SH-SY5Y (cell line): ENCODE data around the gene BRAP.

Experiments
- GATA2 ChIP-seq: IDR thresholded peaks from 2 replicates; pipeline ENCODE4 v1.6.1; 2011; ENCODE audit warnings: mild to moderate bottlenecking, low read depth, low read length
- GATA3 ChIP-seq: IDR thresholded peaks from 2 replicates; pipeline ENCODE4 v1.6.1; 2011; ENCODE audit warnings: low read depth, mild to moderate bottlenecking, low read length, moderate library complexity

DNA sequence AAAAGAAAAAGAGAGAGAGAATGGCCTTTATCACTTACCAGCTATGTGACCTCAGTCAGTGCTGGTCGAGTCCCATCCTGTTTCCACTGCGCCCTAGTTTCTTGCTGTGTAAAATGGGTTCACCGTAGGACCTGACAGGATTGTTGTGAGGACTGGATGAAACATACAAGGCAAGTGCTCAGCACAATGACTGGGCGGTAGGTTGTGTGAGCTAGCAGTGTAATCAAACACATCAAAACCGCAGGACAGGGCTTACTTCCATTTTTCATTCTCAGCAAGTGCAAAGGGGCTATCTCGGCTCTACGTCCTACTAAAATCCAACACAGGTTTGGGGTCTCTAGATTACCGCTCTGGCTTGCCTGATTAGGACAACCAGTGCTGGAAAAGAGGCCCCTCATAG is 50.2 kb downstream of the BRAP start:
- no peak for TF ChIP-seq GATA2
- no peak for TF ChIP-seq GATA3
